HepG2 (cell line): ENCODE results near the gene FTHL17.

ENCODE experiments used
- CBX5 ChIP-seq: sonication (generic); formaldehyde crosslinking; IDR thresholded peaks from 2 replicates; pipeline ENCODE4 v1.4.0; 2020; ENCODE audit warnings: missing genetic modification reagents, borderline replicate concordance
- EZH2 ChIP-seq: conservative IDR thresholded peaks from 2 replicates; pipeline ENCODE4 v1.6.1; 2012; ENCODE audit warnings: mild to moderate bottlenecking, low read depth, low read length, moderate library complexity
- RAD21 ChIP-seq: fragments of 450-650 bp; formaldehyde crosslinking; IDR thresholded peaks from 2 replicates; pipeline ENCODE4 v1.5.0; 2020; ENCODE audit warnings: mild to moderate bottlenecking
- SAP130 ChIP-seq: IDR thresholded peaks from 2 replicates; pipeline ENCODE4 v1.6.1; 2016; ENCODE audit warnings: low read depth
- TBL1XR1 ChIP-seq: fragments of 150-350 bp; IDR thresholded peaks from 2 replicates; pipeline ENCODE4 v1.6.1; 2014; ENCODE audit warnings: borderline replicate concordance, low read length; ENCODE audit not compliant: partially characterized antibody
- THYN1 ChIP-seq: sonication (generic); formaldehyde crosslinking; IDR thresholded peaks from 2 replicates; pipeline ENCODE4 v1.8.1; 2023; ENCODE audit warnings: low read depth, mild to moderate bottlenecking, moderate library complexity, missing genetic modification reagents, borderline replicate concordance
- ZFP62 ChIP-seq: sonication (generic); formaldehyde crosslinking; IDR thresholded peaks from 2 replicates; pipeline ENCODE4 v1.4.0; 2020; ENCODE audit warnings: missing genetic modification reagents
- ZNF780A ChIP-seq: sonication (generic); formaldehyde crosslinking; IDR thresholded peaks from 2 replicates; pipeline ENCODE4 v1.8.0; 2022; ENCODE audit warnings: mild to moderate bottlenecking, missing genetic modification reagents, moderate library complexity
- TF ChIP-seq, protein P1 (sequence below): sonication (generic); formaldehyde crosslinking; IDR thresholded peaks from 2 replicates; pipeline ENCODE4 v1.5.0; 2020; ENCODE audit warnings: mild to moderate bottlenecking, missing genetic modification reagents, moderate library complexity
- TF ChIP-seq, protein P2 (sequence below), 2 experiments: IDR thresholded peaks; 2 replicates each; pipeline ENCODE4 v1.6.1; 2011 to 2012; ENCODE audit warnings: low read length in 2 of 2, borderline replicate concordance in 1 of 2, low read depth in 1 of 2, mild to moderate bottlenecking in 1 of 2, moderate library complexity in 1 of 2

DNA sequence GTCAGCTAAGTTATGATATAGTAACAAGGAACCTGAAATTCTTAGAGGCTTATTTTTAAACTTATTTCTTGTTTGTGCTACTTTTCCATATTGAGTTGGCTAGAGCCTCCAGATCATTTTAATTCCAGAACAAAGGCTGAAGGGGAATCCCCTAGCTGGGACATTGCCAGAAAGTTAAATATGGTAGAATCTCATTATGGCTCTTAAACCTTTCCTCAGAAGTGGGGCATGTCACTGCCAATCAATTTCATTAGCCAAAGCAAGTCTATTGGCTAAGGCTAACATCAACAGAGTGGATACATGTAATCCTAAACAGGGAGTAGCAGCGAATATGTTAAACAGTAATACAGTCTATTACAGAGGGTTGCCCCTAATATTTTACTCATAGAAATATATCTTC lies 47.0 kb downstream of the FTHL17 start:
- no peak for TF ChIP-seq TBL1XR1
- no peak for TF ChIP-seq ZNF780A (CRISPR knock-in tag)
- no peak for TF ChIP-seq THYN1 (CRISPR knock-in tag)
- no peak for TF ChIP-seq ZFP62 (CRISPR knock-in tag)
- no peak for TF ChIP-seq SAP130 (CRISPR knock-in tag)
- TF ChIP-seq, protein P1, sequence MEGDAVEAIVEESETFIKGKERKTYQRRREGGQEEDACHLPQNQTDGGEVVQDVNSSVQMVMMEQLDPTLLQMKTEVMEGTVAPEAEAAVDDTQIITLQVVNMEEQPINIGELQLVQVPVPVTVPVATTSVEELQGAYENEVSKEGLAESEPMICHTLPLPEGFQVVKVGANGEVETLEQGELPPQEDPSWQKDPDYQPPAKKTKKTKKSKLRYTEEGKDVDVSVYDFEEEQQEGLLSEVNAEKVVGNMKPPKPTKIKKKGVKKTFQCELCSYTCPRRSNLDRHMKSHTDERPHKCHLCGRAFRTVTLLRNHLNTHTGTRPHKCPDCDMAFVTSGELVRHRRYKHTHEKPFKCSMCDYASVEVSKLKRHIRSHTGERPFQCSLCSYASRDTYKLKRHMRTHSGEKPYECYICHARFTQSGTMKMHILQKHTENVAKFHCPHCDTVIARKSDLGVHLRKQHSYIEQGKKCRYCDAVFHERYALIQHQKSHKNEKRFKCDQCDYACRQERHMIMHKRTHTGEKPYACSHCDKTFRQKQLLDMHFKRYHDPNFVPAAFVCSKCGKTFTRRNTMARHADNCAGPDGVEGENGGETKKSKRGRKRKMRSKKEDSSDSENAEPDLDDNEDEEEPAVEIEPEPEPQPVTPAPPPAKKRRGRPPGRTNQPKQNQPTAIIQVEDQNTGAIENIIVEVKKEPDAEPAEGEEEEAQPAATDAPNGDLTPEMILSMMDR: no peak
- TF ChIP-seq, protein P2, sequence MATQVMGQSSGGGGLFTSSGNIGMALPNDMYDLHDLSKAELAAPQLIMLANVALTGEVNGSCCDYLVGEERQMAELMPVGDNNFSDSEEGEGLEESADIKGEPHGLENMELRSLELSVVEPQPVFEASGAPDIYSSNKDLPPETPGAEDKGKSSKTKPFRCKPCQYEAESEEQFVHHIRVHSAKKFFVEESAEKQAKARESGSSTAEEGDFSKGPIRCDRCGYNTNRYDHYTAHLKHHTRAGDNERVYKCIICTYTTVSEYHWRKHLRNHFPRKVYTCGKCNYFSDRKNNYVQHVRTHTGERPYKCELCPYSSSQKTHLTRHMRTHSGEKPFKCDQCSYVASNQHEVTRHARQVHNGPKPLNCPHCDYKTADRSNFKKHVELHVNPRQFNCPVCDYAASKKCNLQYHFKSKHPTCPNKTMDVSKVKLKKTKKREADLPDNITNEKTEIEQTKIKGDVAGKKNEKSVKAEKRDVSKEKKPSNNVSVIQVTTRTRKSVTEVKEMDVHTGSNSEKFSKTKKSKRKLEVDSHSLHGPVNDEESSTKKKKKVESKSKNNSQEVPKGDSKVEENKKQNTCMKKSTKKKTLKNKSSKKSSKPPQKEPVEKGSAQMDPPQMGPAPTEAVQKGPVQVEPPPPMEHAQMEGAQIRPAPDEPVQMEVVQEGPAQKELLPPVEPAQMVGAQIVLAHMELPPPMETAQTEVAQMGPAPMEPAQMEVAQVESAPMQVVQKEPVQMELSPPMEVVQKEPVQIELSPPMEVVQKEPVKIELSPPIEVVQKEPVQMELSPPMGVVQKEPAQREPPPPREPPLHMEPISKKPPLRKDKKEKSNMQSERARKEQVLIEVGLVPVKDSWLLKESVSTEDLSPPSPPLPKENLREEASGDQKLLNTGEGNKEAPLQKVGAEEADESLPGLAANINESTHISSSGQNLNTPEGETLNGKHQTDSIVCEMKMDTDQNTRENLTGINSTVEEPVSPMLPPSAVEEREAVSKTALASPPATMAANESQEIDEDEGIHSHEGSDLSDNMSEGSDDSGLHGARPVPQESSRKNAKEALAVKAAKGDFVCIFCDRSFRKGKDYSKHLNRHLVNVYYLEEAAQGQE (IDR thresholded peaks at IDR 0.05; ENCODE audit: borderline replicate concordance in 1 of 2, low read depth in 1 of 2, low read length in 2 of 2): no peak
- TF ChIP-seq CBX5 (CRISPR knock-in tag): no peak
- no peak for TF ChIP-seq EZH2
- no peak for TF ChIP-seq RAD21 (CRISPR knock-in tag)
